Heart left ventricle (tissue), 16 donors: ENCODE measurements around the gene SCN1B. TPM values are rescaled to one million over a fixed set of nuclear protein-coding genes. Genes with fewer than 3 reads are reported as not detected.

Experiments
- ATAC-seq, 4 donors: fragments of 200-7000 bp; cut with Tn5 transposase; one replicate each; pipeline ENCODE4 v1.9.1; 2020 to 2022; ENCODE audit warnings: moderate library complexity in 4 of 4, mild to moderate bottlenecking in 3 of 4, moderate number of reproducible peaks in 1 of 4
- DNase-seq, 5 donors: peaks; one replicate each; pipeline ENCODE4 v3.0.0-alpha.2; 2020
- H3K27ac ChIP-seq, 12 donors: fragments of 200-600 bp; sonication (generic) in 4 of 12; one replicate each; pipeline versions ENCODE4 v1.5.0 to v1.8.0; 2016 to 2022; ENCODE audit warnings: mild to moderate bottlenecking in 2 of 12
- H3K27me3 ChIP-seq, 9 donors: fragments of 200-600 bp; sonication (generic) in 2 of 9; one replicate each; pipeline versions ENCODE4 v1.5.1 to v1.8.0; 2016 to 2022; ENCODE audit warnings: mild to moderate bottlenecking in 3 of 9
- H3K36me3 ChIP-seq, 9 donors: fragments of 200-600 bp; sonication (generic) in 2 of 9; one replicate each; pipeline versions ENCODE4 v1.5.0 to v1.8.0; 2018 to 2022; ENCODE audit warnings: mild to moderate bottlenecking in 2 of 9
- H3K4me1 ChIP-seq, 12 donors: fragments of 200-600 bp; sonication (generic) in 4 of 12; one replicate each; pipeline versions ENCODE4 v1.5.0 to v1.8.0; 2016 to 2022; ENCODE audit warnings: mild to moderate bottlenecking in 3 of 12
- H3K4me3 ChIP-seq, 12 donors: fragments of 200-600 bp; sonication (generic) in 4 of 12; one replicate each; pipeline versions ENCODE4 v1.5.0 to v1.8.0; 2017 to 2022; ENCODE audit warnings: mild to moderate bottlenecking in 9 of 12, moderate library complexity in 4 of 12
- H3K9me3 ChIP-seq, 12 donors: fragments of 200-600 bp; sonication (generic) in 4 of 12; one replicate each; pipeline versions ENCODE4 v1.5.0 to v1.8.0; 2016 to 2022; ENCODE audit warnings: mild to moderate bottlenecking in 1 of 12
- POLR2A ChIP-seq, 2 donors: fragments of 450-650 bp; IDR thresholded peaks; one replicate each; pipeline ENCODE4 v1.6.1; 2017; ENCODE audit warnings: antibody characterized with exemption in 2 of 2, mild to moderate bottlenecking in 2 of 2, moderate library complexity in 2 of 2
- WGBS, 4 donors: extraction: QIAGEN DNeasy Blood & Tissue Kit in 2 of 4; methylation state at CpG; one replicate each; pipeline versions ENCODE4 v1.1.5 to v1.1.7; 2013 to 2018; 5-methylcytosine and 5-hydroxymethylcytosine counted together
- intact Hi-C, 10 donors: fragments of 100-400 bp; cut with DNase I; formaldehyde crosslinking; loops; one replicate each; pipeline versions ENCODE4 v1.11.1 to v1.14.2; 2022
- polyA plus RNA-seq, 2 donors: library from polyadenylated mRNA; stranded (reverse); fragments of 200-250 nt; gene quantifications; one replicate each; pipeline ENCODE4 v1.2.3, GENCODE V29; 2013
- total RNA-seq, 9 donors: library from RNA; depleted of rRNA in 2 of 9; stranded (reverse); fragments of >200 nt in 2 of 9; fragmentation: NEBNext Ultra II Directional in 3 of 9; extraction: Animal tissue kit (Norgen Biotek cat#: 25700) in 3 of 9; gene quantifications; one replicate each; pipeline versions ENCODE4 v1.1.0 to v1.2.4, GENCODE V29; 2016 to 2023
- TF ChIP-seq, protein P1 (sequence below), 12 donors: fragments of 200-600 bp; sonication (generic) in 4 of 12; IDR thresholded peaks; one replicate each; pipeline versions ENCODE4 v1.5.0 to v1.8.0; 2018 to 2022; ENCODE audit warnings: antibody characterized with exemption in 12 of 12, mild to moderate bottlenecking in 5 of 12
- donor health status: ischemic (EF 13 %, LVEDD 7.1; RV severe dilation, severe dysfunction).
- donor health status: healthy with polysubstance abuse.
- donor health status: DM: no; HTN: yes; CAD: no.
- donor health status: DM: no; HTN: no; CAD: no.
- donor health status: ischemic (EF 25% LVEDD 6.9; RV normal size, moderate dysfunction).
- donor health status: ischemic (EF 25% LVEDD 5.7; RV mildly dilated, moderate dysfunction).
- donor health status: healthy.
- donor health status: DM: yes; HTN: yes; CAD: no.
- donor health status: ischemic (EF 35%, LVEDD 5.7; RV mildly dilated, moderate dysfunction).
- donor health status: nonischemic (EF 11% LVEDD 7.7; RV severe dilation, severe dysfunction).
- donor health status: DM: yes; HTN: yes; CAD: no.
- donor health status: PGD.
- donor health status: ischemic (EF 29% LVEDD 5.4; RV normal size, mild dysfunction).
- donor health status: nonischemic (EF 23%, LVEDD 6.1; RV moderate dilation, normal function).

The SCN1B gene
- total and polyA plus RNA-seq, 11 donors, result 19.7 to 68.3 (median 32.4) TPM

DNA sequence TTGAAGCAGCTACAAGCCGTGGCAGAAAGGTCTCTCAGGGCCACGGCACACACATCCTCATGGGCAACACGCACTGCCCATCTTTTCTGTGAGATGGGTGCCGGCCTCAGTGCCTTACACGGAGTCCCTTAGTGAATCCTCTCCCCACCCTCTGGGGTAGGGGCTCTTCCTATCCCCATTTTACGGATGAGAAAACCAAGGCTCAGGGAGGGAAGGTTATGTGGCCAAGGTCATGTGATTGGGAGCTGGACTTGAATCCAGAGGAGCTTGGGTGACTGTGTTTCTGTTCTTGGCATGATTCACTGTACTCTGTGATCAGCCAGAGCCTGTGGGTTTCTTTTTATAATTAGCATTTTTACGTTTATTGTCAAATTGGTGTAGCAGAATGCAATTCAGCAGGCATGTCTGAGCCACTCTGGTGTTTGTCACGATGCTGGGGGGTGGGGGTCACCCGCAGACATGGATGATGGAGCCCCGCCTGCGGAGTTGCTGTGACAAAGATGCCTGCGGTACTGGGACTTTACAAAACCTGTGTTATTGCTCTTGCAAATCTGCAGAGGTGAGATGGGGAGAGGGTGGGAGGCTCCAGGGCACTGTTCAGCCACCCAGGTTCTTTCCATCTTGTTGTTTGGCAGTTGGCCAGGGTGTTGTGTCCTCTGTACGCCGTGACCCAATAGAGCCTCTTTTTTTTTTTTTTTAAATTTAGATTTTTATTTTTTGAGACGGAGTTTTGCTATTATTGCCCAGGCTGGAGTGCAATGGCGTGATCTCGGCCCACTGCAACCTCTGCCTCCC is 4.5 kb downstream of the SCN1B start:
- 79 to 84% (median 83%) methylated on average over 17 of the region's 17 CpGs for WGBS, 4 donors
- ATAC-seq, result no peak
- Histone ChIP-seq H3K4me1 (peaks cover 0 to 40% (median 25%) of the 10 kb centered on the region in 12 donors), H3K27ac (no peak overlapping the region), H3K27me3 (peaks cover 0 to 7% (median 0%) of the 10 kb centered on the region in 9 donors), H3K36me3 (peaks cover 0 to 24% (median 6%) of the 10 kb centered on the region in 9 donors), H3K9me3 (no peaks in the 10 kb centered on the region), H3K4me3 (no peak overlapping the region)
- intact Hi-C loops, result no loop called here
- no peak for DNase-seq
- TF ChIP-seq, protein P1, sequence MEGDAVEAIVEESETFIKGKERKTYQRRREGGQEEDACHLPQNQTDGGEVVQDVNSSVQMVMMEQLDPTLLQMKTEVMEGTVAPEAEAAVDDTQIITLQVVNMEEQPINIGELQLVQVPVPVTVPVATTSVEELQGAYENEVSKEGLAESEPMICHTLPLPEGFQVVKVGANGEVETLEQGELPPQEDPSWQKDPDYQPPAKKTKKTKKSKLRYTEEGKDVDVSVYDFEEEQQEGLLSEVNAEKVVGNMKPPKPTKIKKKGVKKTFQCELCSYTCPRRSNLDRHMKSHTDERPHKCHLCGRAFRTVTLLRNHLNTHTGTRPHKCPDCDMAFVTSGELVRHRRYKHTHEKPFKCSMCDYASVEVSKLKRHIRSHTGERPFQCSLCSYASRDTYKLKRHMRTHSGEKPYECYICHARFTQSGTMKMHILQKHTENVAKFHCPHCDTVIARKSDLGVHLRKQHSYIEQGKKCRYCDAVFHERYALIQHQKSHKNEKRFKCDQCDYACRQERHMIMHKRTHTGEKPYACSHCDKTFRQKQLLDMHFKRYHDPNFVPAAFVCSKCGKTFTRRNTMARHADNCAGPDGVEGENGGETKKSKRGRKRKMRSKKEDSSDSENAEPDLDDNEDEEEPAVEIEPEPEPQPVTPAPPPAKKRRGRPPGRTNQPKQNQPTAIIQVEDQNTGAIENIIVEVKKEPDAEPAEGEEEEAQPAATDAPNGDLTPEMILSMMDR (IDR thresholded peaks at IDR 0.05), result no peak
- TF ChIP-seq POLR2A (IDR thresholded peaks at IDR 0.05), result no peak

DNA sequence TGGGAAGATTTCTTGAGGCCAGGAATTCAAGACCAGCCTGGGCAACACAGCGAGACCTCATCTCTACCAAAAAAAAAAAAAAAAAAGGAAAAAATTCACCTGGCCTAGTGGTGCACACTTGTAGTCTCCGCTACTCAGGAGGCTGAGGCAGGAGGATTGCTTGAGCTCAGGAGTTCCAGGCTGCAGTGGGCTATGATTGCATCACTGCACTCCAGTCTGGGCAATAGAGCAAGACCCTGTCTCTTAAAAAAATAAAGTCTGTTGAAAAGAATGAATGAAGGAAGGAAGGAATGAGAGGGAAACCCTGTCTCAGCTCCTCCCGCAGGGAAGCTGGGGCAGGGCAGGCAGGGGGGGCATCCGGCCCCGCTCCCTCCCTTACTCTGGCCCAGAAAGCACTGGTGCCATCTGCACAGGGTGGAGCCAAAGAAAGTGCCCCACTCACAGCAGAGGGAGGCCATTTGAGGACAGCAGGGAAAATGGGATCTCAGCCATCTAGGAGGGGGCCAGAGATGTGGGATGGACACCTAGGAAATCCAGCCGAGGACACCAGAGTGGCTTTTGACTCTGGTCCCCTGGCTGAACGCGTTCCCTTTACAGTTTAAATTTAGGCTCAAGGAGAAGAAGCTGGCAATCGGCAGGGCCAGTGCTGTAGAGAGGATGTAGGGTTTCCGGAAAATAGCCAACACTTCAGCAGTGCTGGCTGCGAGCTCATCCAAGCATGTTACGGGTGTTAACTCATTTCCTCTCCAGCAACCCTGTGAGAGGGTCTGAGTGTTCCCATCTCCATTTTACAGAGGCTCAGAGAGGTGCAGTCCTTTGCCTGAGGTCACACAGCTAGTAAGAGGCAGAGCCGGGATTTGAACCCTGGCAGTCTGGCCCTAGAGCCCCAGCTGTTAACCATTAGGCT is 7.7 kb downstream of the SCN1B start:
- Histone ChIP-seq H3K27me3 (no peaks in the 10 kb centered on the region), H3K4me3 (peak overlapping the region in 1 of 12 donors; percentile 3), H3K9me3 (no peaks in the 10 kb centered on the region), H3K4me1 (peaks cover 0 to 55% (median 44%) of the 10 kb centered on the region in 12 donors), H3K27ac (peak overlapping the region in 11 of 12 donors; percentile 17 to 84 (median 62)), H3K36me3 (peaks cover 0 to 24% (median 6%) of the 10 kb centered on the region in 9 donors)
- DNase-seq (peak in 3 of 5 donors; percentile 54 to 57 (median 55)), ATAC-seq (peak; percentile 1 to 42 (median 33))
- 26 to 31% (median 28%) methylated on average over 13 of the region's 13 CpGs for WGBS, 4 donors
- TF ChIP-seq, protein P1 (IDR thresholded peaks at IDR 0.05), result no peak
- TF ChIP-seq POLR2A (IDR thresholded peaks at IDR 0.05), result no peak
- intact Hi-C loops, result no loop called here

DNA sequence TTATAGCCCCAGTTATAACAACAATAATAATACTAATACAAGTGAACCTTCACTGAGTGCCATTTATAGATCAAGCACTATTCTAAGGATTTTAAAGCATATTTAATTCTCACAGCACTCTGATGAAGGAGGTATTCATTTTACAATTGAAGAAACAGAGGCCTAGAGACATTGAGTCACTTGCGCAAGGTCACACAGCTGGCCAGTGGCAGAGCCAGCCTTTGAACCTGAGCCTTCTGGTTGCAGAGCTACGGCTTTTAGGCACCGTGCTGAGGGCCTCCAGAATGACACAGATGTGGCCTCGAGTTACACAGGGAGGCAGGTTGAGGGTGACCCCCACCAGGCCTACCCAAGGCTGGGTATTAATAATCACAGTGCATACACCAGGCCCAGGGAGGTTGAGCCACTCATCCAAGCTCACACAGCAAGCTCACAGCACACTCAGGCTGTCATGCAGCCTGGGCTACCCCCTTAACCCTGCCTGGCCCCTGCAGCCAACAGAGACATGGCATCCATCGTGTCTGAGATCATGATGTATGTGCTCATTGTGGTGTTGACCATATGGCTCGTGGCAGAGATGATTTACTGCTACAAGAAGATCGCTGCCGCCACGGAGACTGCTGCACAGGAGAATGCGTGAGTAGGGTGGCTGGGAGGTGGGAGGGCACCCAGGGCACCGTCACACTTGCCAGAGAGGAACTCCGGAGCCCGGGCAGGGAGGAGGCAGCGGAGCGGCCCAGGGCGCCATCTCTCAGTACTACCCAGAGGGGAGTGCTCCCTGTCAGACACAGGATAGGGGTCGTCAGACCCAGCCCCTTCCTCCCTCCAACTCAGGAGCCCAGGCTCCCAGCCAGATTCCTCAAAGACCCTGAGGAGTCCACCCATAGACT is 8.6 kb downstream of the SCN1B start:
- 71 to 76% (median 73%) methylated on average over 14 to 17 of the region's 17 CpGs for WGBS, 4 donors
- ATAC-seq (no peak), DNase-seq (no peak)
- Histone ChIP-seq H3K27ac (peak overlapping the region in 11 of 12 donors; percentile 17 to 85 (median 71)), H3K36me3 (peaks cover 0 to 20% (median 4%) of the 10 kb centered on the region in 9 donors), H3K9me3 (no peaks in the 10 kb centered on the region), H3K4me3 (peak overlapping the region in 3 of 12 donors; percentile 20 to 50 (median 29)), H3K27me3 (no peaks in the 10 kb centered on the region), H3K4me1 (peaks cover 0 to 55% (median 44%) of the 10 kb centered on the region in 12 donors)
- TF ChIP-seq, protein P1 (IDR thresholded peaks at IDR 0.05), result no peak
- no peak for TF ChIP-seq POLR2A (IDR thresholded peaks at IDR 0.05)
- intact Hi-C loops, result no loop called here
